NCI-H446 treated with DMSO at 0.1 percent for 48 hours (cell line): ENCODE measurements around the gene HTR3E.
"Not testable (repeated sequence)": the region's sequence is repeated elsewhere in the genome, so short reads cannot be mapped to it uniquely, and the experiment has no call there.

Source experiments
- DNase-seq: peaks from one replicate; lab custom pipeline; 2025; lab: John Stamatoyannopoulos, UW

Gene HTR3E

DNA sequence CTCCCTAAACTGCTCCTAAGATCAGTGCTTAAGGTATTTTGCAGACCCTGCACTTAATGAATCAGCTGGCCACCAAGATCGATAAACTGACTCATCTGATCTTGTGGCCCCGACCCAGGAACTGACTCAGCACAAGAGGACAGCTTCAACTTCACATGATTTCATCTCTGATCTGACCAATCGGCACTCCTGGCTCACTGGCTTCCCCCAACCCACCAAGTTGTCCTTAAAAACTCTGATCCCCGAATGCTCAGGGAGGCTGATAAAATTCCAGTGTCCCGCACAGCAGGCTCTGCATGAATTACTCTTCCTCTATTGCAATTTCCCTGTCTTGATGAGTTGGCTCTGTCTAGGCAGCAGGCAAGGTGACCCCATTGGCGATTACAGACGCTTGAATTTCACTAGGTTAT lies 13.5 kb downstream of the HTR3E start:
- DNase-seq = no peak

GRCh38 chr3:184116017-184116416 lies 19.2 kb downstream of the HTR3E start:
- no peak for DNase-seq

- no peak for DNase-seq
Observed at GRCh38 chr3:184117636-184118035, 20.8 kb downstream of the HTR3E start.

- DNase-seq = not testable (repeated sequence)
Observed at GRCh38 chr3:184121031-184121430, 24.2 kb downstream of the HTR3E start.

DNA sequence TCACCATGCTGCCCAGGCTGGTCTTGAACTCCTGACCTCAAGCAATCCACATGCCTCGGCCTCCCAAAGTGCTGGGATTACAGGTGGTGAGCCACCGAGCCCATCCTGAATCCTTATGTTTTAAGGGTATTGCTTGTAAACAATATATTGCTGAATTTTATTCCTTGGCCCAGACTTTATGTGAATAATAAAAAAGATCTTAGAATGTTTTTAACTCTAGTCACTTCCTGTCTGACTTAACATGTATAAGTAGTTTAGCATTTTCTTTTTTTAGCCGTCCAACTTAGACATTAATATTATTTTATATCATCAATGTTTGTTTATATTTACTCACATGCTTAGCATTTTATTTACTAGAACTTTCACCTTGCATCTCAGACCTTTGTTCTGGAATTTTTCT lies 29.1 kb downstream of the HTR3E start:
- DNase-seq = no peak

- no peak for DNase-seq
Observed at GRCh38 chr3:184129012-184129411, 32.1 kb downstream of the HTR3E start.

DNA sequence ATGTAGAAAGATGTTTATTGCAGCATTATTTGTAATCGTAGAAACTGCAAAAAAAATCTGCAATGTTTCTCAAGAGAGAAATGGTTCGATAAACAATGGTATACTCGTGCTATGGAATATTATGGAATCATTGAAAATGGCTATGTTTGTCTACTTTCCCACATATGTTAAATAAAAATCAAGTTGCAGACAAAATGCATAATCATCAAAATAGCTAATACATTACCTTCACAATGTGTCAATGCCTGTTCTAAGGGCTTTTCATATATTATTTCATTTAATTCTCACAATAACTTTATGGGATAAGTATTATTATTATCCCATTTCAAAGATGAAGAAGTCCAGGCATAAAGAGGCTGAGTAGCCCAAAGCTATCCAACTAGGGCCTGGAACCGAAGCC lies 36.1 kb downstream of the HTR3E start:
- DNase-seq = no peak

- peak; percentile 82 for DNase-seq
Observed at GRCh38 chr3:184133840-184134745, 37.2 kb downstream of the HTR3E start.

- DNase-seq = no peak
Observed at GRCh38 chr3:184134746-184135148, 37.9 kb downstream of the HTR3E start.

- peak; percentile 87 for DNase-seq
Observed at GRCh38 chr3:184135149-184135910, 38.5 kb downstream of the HTR3E start, which contains the start of gene EIF2B5. EIF2B5 (plus strand) TSS chr3:184135358; CDS start chr3:184135386, 28 bp downstream.

DNA sequence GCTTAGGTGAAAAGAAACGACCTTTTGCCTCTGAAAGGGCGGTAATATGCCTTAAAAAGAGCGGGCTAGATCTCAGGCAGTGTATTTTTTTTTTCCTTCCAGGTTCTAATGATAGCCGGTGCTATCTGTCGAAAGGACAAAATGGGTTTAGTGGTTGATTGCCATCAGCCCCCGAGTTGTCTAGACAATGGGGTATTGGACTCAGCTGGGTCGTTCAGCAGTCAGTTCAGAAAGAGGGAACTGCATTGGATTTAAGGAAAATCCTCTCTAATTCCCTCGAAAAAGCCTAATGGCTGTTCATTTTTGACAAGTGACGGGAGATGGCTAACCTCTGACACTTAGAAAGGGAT lies 39.0 kb downstream of the HTR3E start:
- DNase-seq = no peak

- no peak for DNase-seq
Observed at GRCh38 chr3:184140436-184140835, 43.6 kb downstream of the HTR3E start.

GRCh38 chr3:184142199-184142598 lies 45.3 kb downstream of the HTR3E start:
- no peak for DNase-seq

- DNase-seq = no peak
Observed at GRCh38 chr3:184143327-184143726, 46.5 kb downstream of the HTR3E start.

DNA sequence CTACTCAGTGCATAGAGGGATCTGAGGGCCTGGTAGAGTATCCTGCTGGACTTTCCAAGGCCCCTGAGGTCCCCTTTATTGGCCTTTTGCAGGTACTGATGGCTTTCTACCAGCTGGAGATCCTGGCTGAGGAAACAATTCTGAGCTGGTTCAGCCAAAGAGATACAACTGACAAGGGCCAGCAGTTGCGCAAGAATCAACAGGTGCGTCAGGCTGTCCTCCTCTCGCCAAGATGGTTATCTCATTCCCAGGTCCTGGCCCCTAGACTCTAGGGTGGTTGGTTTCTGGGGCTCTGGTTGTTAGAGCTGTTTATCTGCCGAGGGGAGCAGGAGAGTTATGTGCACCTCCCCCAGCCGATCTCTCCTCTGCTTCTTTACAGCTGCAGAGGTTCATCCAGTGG lies 47.6 kb downstream of the HTR3E start:
- no peak for DNase-seq

DNA sequence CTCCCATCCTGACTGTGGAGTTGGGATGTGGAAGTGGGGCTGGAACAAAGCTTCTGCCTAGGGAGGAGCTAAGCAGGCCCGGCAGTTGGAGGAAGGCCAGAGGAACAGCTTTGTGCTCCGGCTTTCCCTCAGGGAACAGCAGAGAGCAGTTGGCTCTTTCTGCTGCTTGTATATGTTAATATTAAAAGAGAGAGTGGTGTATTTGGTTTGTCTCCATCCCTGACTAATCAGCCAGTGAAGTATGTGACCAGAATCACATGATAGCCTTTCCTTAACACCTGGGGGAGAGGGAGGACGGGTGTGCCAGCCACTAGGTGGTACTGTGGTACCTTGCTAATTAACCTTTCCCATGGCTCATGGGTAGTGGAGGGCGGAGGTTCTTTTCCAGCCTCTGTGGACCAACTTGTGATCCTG lies 48.3 kb downstream of the HTR3E start:
- peak; percentile 37 for DNase-seq

GRCh38 chr3:184145751-184146270 lies 48.9 kb downstream of the HTR3E start:
- DNase-seq = no peak

DNA sequence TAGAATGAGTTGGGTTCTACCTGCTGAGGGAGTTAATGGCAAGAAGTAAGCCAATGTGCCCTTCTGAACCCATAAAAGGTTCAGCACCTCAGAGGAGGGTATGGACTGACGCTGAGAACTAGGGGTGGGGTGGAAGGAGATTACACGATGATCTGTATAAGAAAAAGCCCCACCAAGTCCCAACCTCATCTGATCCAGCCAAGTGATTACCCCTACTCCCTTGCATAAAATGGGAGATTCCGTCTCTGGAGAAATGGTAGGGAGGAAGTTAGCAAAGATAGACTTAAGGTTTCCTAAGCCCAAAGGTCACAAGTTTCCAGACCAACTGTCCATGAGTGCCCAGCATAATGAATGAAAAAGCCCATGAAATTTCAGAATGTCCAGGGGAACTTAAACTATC lies 51.2 kb downstream of the HTR3E start:
- DNase-seq = no peak

DNA sequence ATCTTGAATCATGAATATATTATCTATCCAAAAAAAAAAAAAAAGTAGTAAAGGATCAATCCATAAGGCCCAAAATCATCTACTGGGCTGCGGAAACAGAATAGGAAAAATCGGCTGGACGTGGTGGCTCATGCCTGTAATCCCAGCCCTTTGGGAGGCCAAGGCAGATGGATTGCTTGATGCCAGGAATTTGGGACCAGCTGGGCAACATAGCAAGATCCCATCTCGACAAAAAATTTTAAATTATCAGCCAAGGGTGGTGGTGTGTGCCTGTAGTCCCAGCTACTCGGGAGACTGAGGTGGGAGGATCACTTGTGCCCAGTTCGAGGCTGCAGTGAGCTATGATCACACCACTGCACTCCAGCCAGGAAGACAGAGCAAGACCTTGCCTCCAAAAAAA lies 52.3 kb downstream of the HTR3E start:
- no peak for DNase-seq

DNA sequence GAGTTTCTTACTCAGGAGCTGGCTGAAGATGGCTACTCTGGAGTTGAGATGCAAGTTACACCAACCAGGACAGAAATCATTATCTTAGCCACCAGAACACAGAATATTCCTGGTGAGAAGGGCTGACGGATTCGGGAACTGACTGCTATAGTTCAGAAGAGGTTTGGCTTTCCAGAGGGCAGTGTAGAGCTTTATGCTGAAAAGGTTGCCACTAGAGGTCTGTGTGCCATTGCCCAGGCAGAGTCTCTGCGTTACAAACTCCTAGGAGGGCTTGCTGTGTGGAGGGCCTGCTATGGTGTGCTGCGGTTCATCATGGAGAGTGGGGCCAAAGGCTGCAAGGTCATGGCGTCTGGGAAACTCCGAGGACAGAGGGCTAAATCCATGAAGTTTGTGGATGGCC lies 52.9 kb downstream of the HTR3E start:
- not testable (repeated sequence) for DNase-seq

DNA sequence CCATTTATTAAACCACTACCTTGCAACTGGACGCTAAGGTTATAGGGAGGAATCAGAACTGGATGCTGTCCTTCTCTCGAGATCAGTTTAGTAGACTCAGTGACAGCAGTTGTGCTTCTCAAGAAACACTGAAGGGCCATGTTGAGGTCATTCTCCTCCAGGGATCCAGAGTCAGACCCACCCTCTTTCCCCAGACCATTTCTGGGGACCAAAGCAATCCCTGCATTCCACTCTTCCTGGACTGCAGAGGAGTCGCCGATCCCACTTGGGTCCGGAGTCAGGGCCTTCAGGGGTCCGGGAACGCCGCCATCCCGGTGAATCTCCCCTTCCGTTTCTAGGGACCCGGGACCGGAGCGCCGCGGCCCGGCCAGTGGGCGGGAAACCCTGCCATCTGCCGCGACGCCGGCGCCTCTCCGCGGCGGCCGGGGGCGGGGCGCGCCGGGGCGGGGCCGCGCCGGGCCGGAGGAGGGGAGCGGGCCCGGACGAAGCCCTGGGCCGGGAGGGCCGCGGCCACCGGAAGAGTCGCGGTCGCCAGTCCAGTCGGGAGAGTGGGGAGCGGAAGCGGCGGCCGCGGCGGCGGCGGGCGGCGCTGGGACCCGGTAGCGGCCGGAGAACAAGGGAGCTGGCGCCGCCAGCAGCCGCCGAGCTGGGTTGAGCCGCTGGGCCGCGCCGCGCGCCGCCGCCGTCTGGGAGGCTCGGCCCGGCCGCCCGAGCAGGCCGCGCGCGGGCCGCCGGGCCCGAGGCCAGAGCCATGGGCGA lies 58.2 kb downstream of the HTR3E start, which contains the start of gene DVL3:
Gene DVL3, plus strand, starts transcription at position 493 of the 759 bp plus-strand sequence. Its CDS starts 259 bp downstream, at position 752.
- peak; percentile 35 for DNase-seq
